HL-60/S4 treated with phorbol 12-myristate 13-acetate at 8.2 ng/mL for 4 days and 3 days (cell line): ENCODE data around the gene ARL15.

ENCODE experiments used
- in situ Hi-C: fragments of 300-500 bp; cut with MboI; formaldehyde crosslinking; loops from 2 replicates; pipeline ENCODE4 v1.15.0; 2022; ENCODE audit warnings: low sequenced_read_pairs

The ARL15 gene

DNA sequence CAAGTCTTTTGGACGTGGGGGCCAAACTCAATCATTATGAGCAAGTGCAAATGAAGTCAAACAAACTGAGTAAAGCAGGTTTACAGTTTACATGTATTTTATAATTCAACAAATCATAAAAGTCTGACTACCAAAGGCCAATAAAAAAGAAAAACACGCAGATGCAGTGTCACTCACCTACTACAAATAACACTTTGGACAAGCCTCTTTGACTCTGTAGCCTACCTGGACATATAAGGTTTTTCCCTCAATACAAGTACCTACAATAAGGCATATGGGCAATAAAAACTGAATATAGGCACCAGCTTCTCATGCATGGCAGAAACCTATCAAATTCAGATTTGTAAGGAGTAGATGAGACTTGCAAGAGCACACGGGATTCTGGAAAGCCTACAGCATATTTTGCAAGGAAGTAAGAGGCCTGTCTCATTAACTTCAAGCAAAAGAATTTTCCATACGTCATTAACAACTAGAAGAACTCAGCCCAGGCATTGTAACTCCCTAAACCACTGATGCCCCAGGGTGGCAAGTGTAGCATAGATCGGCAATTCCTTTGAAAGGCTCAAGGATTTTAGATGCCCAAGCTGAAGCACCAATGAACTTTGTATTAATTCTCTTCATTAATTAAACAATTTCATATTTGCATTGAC lies 21.7 kb downstream of the ARL15 start:
- in situ Hi-C loops: no loop called here

DNA sequence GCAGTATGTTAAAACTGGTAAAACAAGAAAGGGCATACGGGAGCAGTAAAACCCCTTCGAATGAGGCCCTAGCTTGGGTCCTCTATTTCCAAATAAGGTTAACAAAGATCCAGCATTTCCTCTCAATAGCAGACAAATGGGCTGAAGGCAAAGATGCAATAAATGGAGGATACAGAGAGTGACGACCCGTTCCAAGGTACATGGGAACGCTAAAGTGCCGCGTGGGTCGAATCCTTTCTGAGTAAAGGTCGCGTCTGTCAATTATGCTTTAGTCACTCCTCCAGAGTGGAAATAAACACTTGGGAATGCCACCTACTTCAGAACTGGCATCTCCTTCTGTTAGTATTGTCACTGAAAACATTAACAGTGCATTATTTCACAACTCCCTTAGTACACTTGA lies 24.7 kb downstream of the ARL15 start:
- in situ Hi-C loops: no loop called here

DNA sequence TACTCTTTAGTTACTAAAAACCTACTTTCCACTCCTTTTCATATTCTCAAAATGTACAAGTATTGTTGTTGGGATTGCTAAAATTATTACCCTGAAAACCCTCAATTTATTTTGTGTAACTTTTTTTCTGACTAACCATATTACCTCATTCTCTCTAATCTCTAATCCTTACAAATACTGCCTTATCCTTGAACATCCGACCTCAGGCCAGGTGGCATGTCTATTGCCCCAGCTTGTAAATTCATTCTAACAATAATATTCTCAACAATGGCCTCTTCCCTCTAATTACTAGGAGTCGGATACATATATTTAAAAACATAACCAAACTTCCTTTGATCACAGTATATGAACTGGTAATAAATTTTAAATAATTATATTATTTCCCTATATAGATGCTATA lies 25.8 kb downstream of the ARL15 start:
- in situ Hi-C loops: no loop called here

DNA sequence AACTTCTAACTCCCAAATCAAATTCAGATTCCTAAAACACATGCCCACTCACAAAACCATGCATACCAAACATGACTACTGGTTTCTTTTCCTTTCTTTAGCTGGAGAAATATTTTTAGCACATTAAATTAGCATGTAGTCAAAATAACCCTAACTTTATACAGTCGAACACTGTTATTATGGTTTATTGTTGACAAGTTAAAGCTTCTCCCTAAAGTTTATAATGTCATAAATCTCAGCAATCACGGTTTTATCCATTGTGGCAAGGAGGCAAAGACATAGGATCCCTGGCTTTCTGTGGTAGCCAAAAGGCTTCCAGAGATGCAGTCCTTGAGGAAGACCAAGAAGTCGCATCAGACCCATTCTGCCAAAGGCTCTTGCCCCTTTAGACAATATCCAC lies 27.5 kb downstream of the ARL15 start:
- in situ Hi-C loops: no loop called here

DNA sequence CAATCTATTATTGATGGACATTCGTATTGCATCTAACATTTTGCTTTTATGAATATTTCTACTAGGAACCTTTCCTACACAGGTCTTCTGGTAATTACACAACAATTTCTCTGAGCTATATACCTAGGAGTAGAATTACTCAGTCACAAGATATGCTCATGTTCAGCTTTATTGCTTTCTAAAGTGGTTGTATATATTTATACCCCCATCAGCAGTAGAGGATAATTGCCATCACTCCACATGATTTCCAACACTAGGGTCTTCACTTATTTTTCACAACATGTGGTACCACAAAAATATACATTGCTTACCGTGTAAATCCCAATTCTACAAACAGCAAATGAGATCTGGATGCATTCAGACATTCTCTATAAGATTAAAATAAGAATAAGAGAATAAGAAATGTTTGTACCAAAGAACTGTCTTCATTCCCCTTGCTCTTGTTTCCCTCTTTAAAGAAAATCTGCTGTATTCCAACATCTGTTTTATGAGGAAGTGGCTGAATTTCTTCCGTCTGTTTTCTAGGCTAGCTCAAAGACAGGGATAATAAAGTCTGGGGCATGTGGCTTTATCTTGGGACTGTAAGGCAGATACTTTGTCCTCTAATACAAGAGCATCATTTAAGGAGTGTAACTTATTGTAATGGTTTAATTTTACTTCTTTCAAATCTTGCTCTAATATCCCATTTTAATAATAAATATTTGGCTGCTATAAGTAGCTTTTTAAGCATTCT lies 28.2 kb downstream of the ARL15 start:
- in situ Hi-C loops: no loop called here

DNA sequence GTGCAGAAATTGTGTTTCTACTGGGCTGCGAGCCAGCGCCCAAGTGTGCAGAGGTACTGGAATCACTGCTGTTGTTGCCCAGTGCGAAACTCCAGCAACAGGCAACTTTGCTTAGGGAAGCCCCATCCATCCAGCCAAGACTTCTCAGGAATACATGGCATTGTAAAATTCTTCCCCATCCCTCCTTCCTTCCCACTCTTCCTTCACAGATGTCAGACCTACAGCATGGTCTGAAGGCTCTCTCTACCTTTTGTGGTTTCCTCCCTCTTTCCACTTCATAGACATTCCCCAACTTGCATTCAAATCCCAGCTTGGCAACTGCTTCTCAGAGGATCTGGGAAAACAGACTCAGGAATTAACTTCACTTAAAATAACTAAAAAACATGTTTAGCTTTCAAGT lies 30.4 kb downstream of the ARL15 start:
- in situ Hi-C loops: no loop called here

DNA sequence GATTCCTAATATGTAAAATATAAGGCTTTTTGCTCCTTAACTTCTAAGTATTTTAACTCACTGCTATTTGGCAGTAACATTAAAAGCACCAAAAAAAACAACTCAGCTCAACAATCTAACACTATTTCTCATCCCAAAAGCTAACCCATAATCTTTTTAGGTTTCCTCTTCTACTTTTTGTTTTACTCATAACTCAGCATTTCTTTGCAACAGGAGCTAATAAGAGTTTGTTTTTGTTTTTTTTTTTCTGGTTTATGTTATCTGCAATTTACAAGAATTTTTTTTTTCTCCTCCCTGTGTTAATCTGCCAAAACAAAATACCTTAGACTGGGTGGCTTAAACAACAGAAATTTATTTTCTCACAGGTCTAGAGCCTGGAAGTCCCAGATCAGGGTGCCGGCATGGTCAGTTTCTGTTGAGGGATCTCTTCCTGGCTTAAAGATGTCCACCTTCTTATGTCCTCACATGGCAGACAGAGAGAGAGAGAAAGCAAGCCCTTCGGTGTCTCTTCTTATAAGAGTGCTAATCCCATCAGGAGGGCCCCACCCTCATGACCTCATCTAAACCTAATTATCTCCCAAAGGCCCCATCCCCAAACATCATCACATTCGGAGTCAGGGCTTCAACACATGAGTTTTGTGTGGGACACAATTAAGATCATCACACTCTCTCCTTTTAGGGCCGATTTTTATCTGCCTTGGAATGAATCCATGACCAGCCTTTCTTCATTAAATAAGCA lies 31.2 kb downstream of the ARL15 start:
- in situ Hi-C loops: no loop called here

DNA sequence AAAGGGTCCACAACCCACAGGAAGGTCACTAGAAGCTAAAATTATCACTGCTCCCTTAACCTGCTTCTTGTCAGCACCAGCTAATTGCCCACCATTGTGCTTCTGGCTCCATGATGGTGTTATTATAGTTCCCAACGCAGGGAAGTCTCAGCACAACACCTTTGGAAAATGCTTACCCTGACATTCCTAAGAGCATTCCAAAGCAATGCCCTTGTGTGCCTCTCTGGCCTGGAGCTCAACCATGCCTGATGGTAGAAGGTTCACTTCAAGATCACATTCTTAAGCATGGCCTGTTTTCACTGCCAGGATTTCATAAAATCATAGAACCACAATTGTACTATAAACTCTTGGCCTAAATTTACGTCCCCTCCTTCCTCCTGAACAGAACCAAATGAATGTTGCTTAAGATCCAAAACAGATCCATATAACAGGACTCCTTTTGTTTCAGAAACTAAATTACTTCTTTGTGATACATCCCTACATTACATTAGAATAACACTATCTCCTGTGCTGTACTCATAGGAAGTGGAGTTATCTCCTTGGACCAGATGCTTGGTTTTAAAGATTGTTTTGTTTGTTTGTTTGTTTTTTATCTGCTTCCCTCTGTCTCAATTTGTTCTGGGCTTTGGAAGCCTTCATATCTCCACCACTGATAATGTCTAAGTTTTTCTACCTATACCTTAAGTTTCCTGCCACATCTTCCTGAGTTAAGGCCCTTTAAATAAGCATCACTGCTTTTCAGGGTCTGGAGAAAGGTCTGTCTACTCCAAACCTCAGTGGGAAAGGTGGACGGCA lies 32.1 kb downstream of the ARL15 start:
- in situ Hi-C loops: no loop called here

DNA sequence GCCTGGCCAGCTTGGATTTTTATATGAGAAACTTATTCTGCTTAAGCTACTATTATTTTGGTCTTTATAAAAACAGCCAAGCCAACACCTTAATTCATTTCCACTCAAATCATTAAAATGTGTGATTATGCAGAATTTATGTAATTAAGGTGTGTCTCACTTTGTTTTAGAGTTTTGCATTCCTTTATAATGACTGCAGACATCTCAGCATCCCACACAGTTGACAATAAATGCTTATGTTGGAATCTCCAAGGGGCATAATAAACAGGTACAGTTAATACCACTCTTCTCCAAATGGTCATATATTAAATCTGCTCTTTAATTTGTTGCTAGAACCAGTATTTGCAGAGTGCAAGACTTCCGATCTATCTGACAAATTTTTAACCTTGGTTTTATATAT lies 34.3 kb downstream of the ARL15 start:
- in situ Hi-C loops: no loop called here

DNA sequence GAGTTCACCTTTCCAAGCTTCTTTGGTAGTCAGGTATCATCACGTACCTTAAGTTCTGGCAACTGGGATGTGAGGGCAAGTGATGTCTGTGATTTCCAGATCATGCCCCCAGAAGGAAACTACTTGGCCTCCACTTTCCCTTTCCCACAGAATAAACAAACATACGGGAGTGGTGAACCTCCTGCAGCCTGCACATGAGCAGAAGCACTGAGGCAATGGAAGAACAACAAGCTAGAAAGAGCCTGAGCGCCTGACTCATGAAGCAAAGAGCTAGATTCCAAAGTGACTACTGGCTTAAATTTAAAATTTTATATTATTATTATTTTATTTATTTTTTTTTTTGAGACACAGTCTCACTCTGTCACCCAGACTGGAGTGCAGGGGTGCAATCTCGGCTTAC lies 35.0 kb downstream of the ARL15 start:
- in situ Hi-C loops: no loop called here

DNA sequence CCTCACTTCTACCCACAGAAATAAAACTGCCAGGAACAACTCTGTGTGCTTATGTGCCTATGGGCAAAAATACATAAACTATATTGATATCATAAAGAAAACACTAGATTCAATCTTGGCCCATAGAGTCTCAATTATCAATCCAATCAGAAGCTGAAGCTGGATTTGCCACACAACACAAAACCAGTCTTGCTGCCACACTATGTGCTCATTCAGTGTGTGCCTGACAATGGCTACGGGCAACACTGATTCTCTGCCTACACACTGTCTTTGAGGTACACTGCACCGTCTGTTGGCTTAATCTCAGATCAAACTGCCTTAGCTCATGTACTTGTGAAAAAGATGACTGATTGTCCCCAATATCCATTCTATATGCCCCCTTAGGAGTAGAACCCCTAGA lies 35.4 kb downstream of the ARL15 start:
- in situ Hi-C loops: no loop called here

DNA sequence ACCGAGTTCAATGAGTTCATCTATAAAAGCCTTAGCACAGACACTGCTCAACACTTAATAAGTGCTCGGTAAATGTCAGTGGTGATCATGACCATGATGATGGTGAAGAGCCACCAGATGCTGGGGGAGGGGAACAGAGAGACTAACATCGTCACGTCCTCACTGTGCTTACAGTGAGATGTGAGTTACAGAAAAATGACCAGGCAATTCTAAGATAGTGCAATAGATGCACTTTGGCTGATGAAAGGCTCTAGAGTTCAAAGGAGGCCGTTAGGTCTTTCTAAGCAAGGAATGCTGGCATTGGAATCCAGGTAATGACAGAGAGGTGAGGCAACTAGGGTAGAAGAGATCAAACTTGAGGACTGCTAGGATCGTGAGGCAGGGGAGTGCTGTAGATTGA lies 36.7 kb downstream of the ARL15 start:
- in situ Hi-C loops: no loop called here

DNA sequence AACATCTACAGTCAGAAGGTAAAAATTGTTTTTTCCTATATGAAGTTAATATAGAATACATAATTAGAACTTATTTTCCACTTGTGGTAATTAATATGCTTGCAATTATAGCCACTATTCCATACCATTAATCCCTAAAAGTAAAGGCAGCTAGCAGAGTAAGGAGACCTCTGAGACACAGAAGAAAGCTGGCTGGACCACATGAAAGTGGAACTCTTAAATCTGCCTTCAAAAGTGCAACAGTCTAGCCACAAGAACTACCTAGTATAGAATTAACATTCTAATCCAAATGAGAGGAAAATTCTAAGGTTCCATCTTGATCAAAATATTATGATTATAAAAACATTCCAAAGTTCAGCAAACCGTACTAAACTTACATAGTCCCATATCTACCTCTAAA lies 37.6 kb downstream of the ARL15 start:
- in situ Hi-C loops: no loop called here

DNA sequence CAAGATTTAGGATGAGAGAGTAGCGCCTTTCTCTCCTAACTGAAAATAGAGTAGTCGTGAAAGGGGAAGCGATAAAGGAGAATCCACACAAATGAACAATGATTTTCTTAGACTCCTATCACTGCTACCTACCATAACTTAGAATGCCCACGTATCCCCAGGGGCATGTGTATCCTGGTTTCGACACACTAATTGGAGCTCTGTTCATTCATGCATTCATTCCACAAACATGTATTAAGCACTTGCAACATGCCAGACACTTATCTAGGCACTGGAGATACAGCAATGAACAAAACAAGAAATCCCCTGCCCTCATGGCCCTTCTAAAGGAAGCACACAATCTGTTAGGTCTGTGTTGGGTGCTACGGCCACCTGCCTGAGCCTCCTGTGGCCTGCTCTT lies 40.0 kb downstream of the ARL15 start:
- in situ Hi-C loops: no loop called here

DNA sequence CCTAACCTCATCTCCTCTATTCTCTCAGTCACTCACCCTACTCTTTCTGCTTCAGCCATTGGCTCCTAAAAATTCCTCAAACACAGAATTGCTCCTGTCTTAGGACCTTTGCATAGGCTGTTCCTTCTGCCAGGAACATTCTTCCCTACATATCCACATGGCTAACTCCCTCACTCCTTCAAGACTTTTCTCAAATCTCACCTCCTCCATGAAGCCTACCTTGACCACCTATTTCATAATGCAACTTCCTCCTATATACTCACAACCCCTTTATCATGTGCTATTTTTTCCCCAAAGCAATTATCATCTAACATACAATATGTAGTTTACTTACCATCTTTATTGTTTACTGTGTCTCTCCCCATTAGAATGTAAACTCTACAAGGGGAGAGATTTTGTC lies 45.8 kb downstream of the ARL15 start:
- in situ Hi-C loops: no loop called here

DNA sequence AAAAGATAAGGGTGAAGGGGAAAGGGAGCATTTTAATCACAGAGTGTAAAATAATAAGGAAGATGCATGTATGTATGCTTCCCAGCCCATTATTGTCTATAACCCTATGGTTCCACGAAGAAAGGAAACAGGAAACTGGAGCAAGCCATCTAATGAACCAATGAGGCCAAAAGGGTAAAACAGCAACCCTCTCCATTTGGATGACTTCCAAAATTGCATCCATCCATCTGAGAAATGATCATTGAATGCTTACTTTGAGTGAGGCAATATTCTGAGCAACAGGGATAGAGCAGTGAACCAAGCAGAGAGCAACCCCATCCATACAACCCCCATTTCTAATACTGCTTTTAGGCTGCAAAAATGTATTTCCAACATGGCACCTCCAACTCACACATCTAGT lies 46.9 kb downstream of the ARL15 start:
- in situ Hi-C loops: no loop called here

DNA sequence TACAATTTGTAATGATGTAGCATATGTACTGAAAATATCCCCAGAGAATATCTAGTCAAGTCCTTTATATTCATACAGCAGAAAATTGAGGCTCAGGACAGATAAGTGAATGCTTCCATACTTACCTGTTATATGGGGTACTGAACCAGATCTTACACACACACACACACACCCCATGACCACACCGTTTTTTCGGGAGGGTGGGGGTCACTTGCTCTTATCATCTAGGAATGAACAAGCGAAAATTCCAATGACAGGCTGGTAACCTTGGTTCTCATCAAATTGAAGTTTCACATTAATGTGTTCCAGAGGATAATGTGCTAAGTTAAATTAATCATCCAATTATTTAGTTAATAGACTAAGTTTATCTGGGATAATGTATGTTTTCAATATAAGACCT lies 48.8 kb downstream of the ARL15 start:
- in situ Hi-C loops: no loop called here

DNA sequence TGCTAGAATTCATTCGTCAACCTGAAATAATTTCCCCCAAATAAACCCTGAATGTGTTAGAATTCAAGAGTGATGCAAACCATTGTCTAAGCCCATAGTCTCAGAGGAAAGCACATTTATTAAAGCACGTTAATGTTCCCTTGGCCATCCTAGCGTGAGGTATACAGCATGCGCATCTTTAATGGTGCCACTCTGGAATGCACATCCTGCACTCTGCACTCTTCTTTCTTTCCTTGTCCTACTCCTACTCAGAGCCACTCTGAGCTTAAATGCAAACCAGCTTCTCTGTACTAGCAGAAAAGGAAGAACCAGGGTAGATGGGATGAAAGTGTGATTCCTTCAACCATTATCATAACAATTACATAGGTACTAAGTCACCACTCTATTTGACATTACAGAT lies 50.4 kb downstream of the ARL15 start:
- in situ Hi-C loops: no loop called here

DNA sequence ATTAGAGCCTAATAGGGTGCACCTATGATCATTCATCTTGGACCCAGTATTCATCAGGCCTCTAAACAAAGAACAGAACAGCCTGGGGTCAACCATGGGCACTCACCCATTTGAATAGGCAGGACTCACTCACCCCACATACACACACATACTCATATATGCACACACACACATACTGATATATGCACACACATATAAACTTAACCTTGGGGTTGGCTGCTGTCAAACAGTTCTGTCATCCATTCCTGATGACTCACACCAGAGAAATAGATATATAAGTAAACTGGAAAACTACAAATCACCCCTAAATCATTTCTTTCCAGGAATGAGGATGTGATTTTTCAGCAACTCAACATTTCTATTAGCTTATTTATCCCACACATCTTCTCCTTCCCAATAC lies 51.3 kb downstream of the ARL15 start:
- in situ Hi-C loops: no loop called here

DNA sequence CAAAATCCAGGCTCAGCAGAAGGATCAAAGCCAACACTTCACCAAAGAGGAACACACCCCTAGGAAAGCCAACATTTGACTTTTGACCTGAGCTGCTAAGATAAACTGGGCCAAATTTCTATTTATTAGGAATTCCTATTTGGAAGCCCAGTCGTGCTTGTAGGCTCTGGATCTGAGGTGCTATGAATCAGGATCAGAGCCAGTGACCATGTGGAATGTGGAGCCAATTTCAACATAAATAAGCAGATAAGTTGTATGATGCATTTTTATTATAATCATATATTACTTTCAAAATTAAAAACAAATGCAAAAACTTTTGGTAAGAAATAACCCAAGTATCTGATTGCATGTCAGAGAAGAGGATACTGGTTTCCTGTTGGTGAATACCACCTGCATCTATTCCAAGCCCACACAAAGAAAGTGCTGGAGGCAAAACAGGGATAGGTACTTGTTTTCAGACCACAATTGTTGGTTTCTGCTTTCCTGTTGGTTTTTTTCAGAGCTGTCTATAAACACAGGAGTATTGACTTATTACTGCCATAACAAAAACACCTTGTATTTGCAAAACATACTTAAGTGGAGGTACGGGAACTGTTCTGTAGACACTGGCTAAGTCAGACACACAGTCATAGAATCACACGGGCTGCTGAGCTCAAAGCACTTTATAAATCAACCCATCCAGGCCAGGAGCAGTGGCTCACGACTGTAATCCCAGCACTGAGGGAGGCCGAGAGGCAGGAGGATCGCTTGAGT lies 52.8 kb downstream of the ARL15 start:
- in situ Hi-C loops: no loop called here
